Uterus (tissue), 2 donors: ENCODE results near the gene COQ7.

Experiments used
- CTCF ChIP-seq, 4 experiments: fragments of 200-600 bp in 2 of 4; fragments of 450-650 bp in 2 of 4; sonication (generic) in 2 of 4; IDR thresholded peaks; one replicate each; pipeline ENCODE4 v1.5.1; 2016 to 2019; ENCODE audit warnings: antibody characterized with exemption in 4 of 4, mild to moderate bottlenecking in 2 of 4, moderate library complexity in 1 of 4
- POLR2A ChIP-seq, 2 donors: fragments of 450-650 bp; IDR thresholded peaks; one replicate each; pipeline ENCODE4 v1.6.1; 2016; ENCODE audit warnings: antibody characterized with exemption in 2 of 2, mild to moderate bottlenecking in 1 of 2, moderate library complexity in 1 of 2

GRCh38 chr16:19106625-19107020, 39.2 kb downstream of the COQ7 start:
- TF ChIP-seq CTCF (IDR thresholded peaks at IDR 0.05) (no peak), POLR2A (IDR thresholded peaks at IDR 0.05) (no peak)
